22Rv1 (cell line): Measurements from ENCODE around the gene DPP7.

Source experiments
- H3K27ac ChIP-seq: fragments of 450-650 bp; 2 replicates; pipeline ENCODE4 v1.5.1; 2017
- ZFX ChIP-seq: fragments of 450-650 bp; IDR thresholded peaks from 2 replicates; pipeline ENCODE4 v1.6.1; 2017; ENCODE audit warnings: antibody characterized with exemption, borderline replicate concordance
- TF ChIP-seq, protein P1 (sequence below): fragments of 450-650 bp; IDR thresholded peaks from 2 replicates; pipeline ENCODE4 v1.5.1; 2017; ENCODE audit warnings: mild to moderate bottlenecking

Gene DPP7

DNA sequence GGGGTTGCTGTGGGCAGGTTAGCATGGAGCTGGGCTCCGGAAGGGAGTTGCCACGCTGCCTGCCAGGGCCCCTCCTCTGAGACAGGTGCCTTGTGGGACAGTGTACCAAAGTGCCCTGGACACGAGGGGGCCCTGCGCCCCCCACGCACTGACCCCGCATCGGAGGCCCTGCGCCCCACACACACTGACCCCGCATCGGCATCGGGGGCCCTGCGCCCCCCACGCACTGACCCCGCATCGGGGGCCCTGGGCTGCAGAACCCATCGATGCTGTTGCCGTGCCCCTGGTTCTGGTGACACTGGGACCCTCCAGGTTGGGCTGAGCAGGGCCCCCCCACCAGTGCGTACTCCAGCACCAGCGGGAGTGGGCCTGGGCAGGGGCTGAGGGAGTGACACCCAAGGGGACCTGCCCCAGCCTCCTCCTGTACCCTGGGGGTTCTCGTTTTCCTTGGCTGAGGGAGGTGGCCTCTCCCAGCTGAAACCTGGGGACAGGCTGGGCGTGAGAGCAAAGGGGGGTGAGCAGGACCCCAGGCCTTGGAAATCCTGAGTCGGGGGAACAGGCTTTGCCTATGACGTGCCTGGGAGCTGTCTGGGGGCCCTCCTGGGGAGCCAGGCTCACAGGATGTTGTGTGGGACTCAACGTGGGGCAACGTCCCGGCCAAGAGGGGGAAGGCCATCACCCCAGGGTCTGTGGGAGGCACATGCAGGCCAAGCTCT, 51.1 kb downstream of the DPP7 start:
- TF ChIP-seq ZFX = no peak
- TF ChIP-seq, protein P1, sequence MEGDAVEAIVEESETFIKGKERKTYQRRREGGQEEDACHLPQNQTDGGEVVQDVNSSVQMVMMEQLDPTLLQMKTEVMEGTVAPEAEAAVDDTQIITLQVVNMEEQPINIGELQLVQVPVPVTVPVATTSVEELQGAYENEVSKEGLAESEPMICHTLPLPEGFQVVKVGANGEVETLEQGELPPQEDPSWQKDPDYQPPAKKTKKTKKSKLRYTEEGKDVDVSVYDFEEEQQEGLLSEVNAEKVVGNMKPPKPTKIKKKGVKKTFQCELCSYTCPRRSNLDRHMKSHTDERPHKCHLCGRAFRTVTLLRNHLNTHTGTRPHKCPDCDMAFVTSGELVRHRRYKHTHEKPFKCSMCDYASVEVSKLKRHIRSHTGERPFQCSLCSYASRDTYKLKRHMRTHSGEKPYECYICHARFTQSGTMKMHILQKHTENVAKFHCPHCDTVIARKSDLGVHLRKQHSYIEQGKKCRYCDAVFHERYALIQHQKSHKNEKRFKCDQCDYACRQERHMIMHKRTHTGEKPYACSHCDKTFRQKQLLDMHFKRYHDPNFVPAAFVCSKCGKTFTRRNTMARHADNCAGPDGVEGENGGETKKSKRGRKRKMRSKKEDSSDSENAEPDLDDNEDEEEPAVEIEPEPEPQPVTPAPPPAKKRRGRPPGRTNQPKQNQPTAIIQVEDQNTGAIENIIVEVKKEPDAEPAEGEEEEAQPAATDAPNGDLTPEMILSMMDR = no peak
- H3K27ac ChIP-seq = peak overlapping the region; percentile 47; the same call in 1 of the 2 replicates

DNA sequence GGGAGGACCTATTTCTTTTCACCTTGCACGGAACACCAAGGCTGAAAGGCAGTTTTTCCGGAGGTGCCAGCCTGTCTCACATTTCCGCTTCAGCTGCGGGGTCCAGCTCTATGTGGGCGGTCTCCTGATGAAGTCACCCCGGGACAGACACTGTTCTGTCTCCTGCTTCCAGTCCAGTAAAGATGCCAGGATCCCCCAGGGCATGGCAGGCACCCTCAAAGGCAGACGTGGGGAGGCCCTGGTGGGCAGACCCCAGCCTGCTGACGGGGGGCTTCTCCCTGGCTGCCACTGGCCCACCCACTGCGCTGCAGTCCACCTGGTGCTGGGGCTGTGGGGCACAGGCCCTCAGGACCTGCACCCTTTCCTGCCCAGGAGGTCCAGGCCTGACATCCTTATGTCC, 51.7 kb downstream of the DPP7 start:
- H3K27ac ChIP-seq = peak overlapping the region; percentile 43

DNA sequence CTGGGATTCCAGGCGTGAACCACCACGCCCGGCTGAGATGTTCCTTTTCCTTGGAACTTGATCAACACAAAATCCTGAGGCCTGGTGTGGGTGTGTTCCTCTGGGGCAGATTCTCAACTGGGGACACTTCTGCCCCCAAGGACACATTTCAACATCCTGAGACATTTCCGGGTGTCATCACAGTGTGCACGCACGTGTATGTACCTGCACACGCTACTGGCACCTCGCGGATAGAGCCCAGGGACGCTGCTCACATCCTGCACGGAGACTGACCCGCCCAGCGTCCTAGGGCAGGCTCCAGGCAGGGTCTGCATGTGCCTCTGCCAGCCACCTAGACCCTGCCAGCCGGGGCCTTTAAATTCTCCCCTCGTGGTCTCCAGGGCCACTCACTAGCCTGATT, 52.1 kb downstream of the DPP7 start:
- TF ChIP-seq ZFX = no peak
- TF ChIP-seq, protein P1 = no peak
- peak overlapping the region; percentile 43 for H3K27ac ChIP-seq
